GM12878 (cell line): ENCODE data around the gene PHLPP1. TPM values are rescaled to one million over a fixed set of nuclear protein-coding genes. Genes with fewer than 3 reads are reported as not detected.

Source experiments
- ATAC-seq: fragments of 200-7000 bp; cut with Tn5 transposase; 3 replicates; pipeline ENCODE4 v1.9.1; 2020; ENCODE audit warnings: mild to moderate bottlenecking, moderate library complexity
- BruUV-seq: library from RNA; stranded (reverse); fragments of 400-500 nt; replicated peaks from 2 replicates; lab custom pipeline; 2021; lab: Mats Ljungman, UMichigan
- CTCF ChIA-PET: fragments of 300-600 bp; sonication (Branson Sonifier 250); formaldehyde crosslinking; extraction: SDS; loops from one replicate; lab custom pipeline; 2021; ENCODE audit warnings: inconsistent platforms; lab: Yijun Ruan, JAX
- POLR2A ChIA-PET: fragments of 350-600 bp; formaldehyde crosslinking; extraction: SDS; loops from one replicate; lab custom pipeline; 2021; ENCODE audit warnings: inconsistent platforms; lab: Charles Lee
- RAD21 ChIA-PET: fragments of 300-600 bp; sonication (Branson Sonifier 250); formaldehyde crosslinking; loops from one replicate; lab custom pipeline; 2023; ENCODE audit warnings: antibody characterized with exemption; ENCODE audit not compliant: unreplicated experiment; lab: Charles Lee
- SMC1A ChIA-PET: fragments of 300-600 bp; sonication (Branson Sonifier 250); formaldehyde crosslinking; loops from one replicate; lab custom pipeline; 2023; ENCODE audit not compliant: unreplicated experiment, uncharacterized antibody; lab: Charles Lee
- DNase-seq: peaks from one replicate; pipeline ENCODE4 v3.0.0-alpha.2; 2011; ENCODE audit warnings: low read depth, low spot score
- FAIRE-seq: peaks from 3 replicates; lab custom pipeline; 2011; peaks lifted over from hg19 to GRCh38; lab: Jason Lieb, UNC
- H2AFZ ChIP-seq: 2 replicates; pipeline ENCODE4 v1.6.0; 2011; ENCODE audit warnings: low read depth, low read length, control low read depth; ENCODE audit not compliant: control insufficient read depth
- H3K27ac ChIP-seq: 2 replicates; pipeline ENCODE4 v1.5.1; 2011; ENCODE audit warnings: control low read depth; ENCODE audit not compliant: control insufficient read depth, insufficient read depth
- H3K27me3 ChIP-seq, 2 experiments: replicated peaks in 1 of 2; 2 replicates each; pipeline versions ENCODE4 v1.6.0 to v1.6.1; 2011; ENCODE audit warnings: low read length in 1 of 2; ENCODE audit not compliant: control insufficient read depth in 2 of 2, insufficient read depth in 2 of 2
- H3K36me3 ChIP-seq, 2 experiments: 2 replicates each; pipeline ENCODE4 v1.5.1; 2011; ENCODE audit warnings: low read length in 1 of 2; ENCODE audit not compliant: control insufficient read depth in 2 of 2, insufficient read depth in 2 of 2
- H3K4me1 ChIP-seq: 2 replicates; pipeline ENCODE4 v1.6.1; 2011; ENCODE audit warnings: mild to moderate bottlenecking, low read length, moderate library complexity, mixed read lengths; ENCODE audit not compliant: control insufficient read depth, insufficient read depth
- H3K4me2 ChIP-seq: 2 replicates; pipeline ENCODE4 v1.6.0; 2011; ENCODE audit warnings: control low read depth; ENCODE audit not compliant: control insufficient read depth, insufficient read depth
- H3K4me3 ChIP-seq: fragments of 200-600 bp; sonication (generic); 2 replicates; pipeline ENCODE4 v1.5.1; 2016
- H3K79me2 ChIP-seq: 2 replicates; pipeline ENCODE4 v1.6.0; 2011; ENCODE audit warnings: low read length; ENCODE audit not compliant: control insufficient read depth, insufficient read depth
- H3K9ac ChIP-seq: 2 replicates; pipeline ENCODE4 v1.8.0; 2011; ENCODE audit warnings: low read length, control low read depth, mixed read lengths; ENCODE audit not compliant: control insufficient read depth, insufficient read depth
- H3K9me3 ChIP-seq: replicated peaks from 3 replicates; pipeline ENCODE4 v1.5.1; 2011; ENCODE audit warnings: mild to moderate bottlenecking, low read length; ENCODE audit not compliant: control insufficient read depth, insufficient read depth
- H4K20me1 ChIP-seq: 2 replicates; pipeline ENCODE4 v1.6.0; 2011; ENCODE audit not compliant: control insufficient read depth, insufficient read depth
- BCL11A ChIP-seq: IDR thresholded peaks from 2 replicates; pipeline ENCODE4 v1.6.1; 2011; ENCODE audit warnings: low read depth, low read length
- CHD4 ChIP-seq: fragments of 200-600 bp; sonication (generic); IDR thresholded peaks from 2 replicates; pipeline ENCODE4 v1.6.1; 2016; ENCODE audit warnings: mild to moderate bottlenecking
- CREM ChIP-seq: IDR thresholded peaks from 2 replicates; pipeline ENCODE4 v1.6.1; 2014; ENCODE audit warnings: antibody characterized with exemption, low read depth
- EGR1 ChIP-seq, 2 experiments: IDR thresholded peaks; 1 replicate in 1 of 2; 2 replicates in 1 of 2; pipeline ENCODE4 v1.6.1; 2011 to 2012; ENCODE audit warnings: low read depth in 2 of 2, low read length in 2 of 2, borderline replicate concordance in 1 of 2, mild to moderate bottlenecking in 1 of 2, moderate library complexity in 1 of 2
- GABPA ChIP-seq: IDR thresholded peaks from 2 replicates; pipeline ENCODE4 v1.6.1; 2014; ENCODE audit warnings: antibody characterized with exemption, low read depth, mild to moderate bottlenecking, inconsistent platforms
- HDAC6 ChIP-seq: fragments of 200-600 bp; sonication (generic); IDR thresholded peaks from one replicate; pipeline ENCODE4 v1.8.0; 2017; ENCODE audit warnings: antibody characterized with exemption; ENCODE audit not compliant: unreplicated experiment
- MYB ChIP-seq: fragments of 150-350 bp; IDR thresholded peaks from 2 replicates; pipeline ENCODE4 v1.6.1; 2014; ENCODE audit warnings: mild to moderate bottlenecking, low read depth, low read length, borderline replicate concordance
- NFIC ChIP-seq: IDR thresholded peaks from 2 replicates; pipeline ENCODE4 v1.6.1; 2012; ENCODE audit warnings: low read depth, mild to moderate bottlenecking, inconsistent platforms, low read length, moderate library complexity
- RAD21 ChIP-seq: IDR thresholded peaks from 2 replicates; pipeline ENCODE4 v1.6.1; 2011; ENCODE audit warnings: mild to moderate bottlenecking, low read depth, low read length, moderate library complexity; ENCODE audit not compliant: insufficient read depth
- RCOR1 ChIP-seq: conservative IDR thresholded peaks from 2 replicates; pipeline ENCODE4 v1.6.1; 2012; ENCODE audit warnings: low read depth, low read length, improper control_type of control experiment
- RUNX3 ChIP-seq: IDR thresholded peaks from 2 replicates; pipeline ENCODE4 v1.6.1; 2012; ENCODE audit warnings: low read length, inconsistent platforms
- SREBF2 ChIP-seq: IDR thresholded peaks from 2 replicates; pipeline ENCODE4 v1.6.1; 2012; ENCODE audit warnings: mild to moderate bottlenecking, low read length
- STAT1 ChIP-seq: fragments of 450-650 bp; conservative IDR thresholded peaks from 2 replicates; pipeline ENCODE4 v1.6.1; 2014; ENCODE audit warnings: antibody characterized with exemption, mild to moderate bottlenecking
- STAT3 ChIP-seq: IDR thresholded peaks from 2 replicates; pipeline ENCODE4 v1.6.1; 2011; ENCODE audit warnings: low read depth, low read length, improper control_type of control experiment
- ZBED1 ChIP-seq: IDR thresholded peaks from 2 replicates; pipeline ENCODE4 v1.6.1; 2016; ENCODE audit warnings: borderline replicate concordance
- ZNF24 ChIP-seq: fragments of 450-650 bp; IDR thresholded peaks from 2 replicates; pipeline ENCODE4 v1.6.1; 2017; ENCODE audit warnings: antibody characterized with exemption, mild to moderate bottlenecking
- WGBS: methylation state at CpG from one replicate; pipeline ENCODE4 v1.1.6; 2016; ENCODE audit warnings: low lambda C conversion rate; ENCODE audit not compliant: insufficient replicate concordance, insufficient coverage; ENCODE audit errors: missing lambda C conversion rate; 5-methylcytosine and 5-hydroxymethylcytosine counted together
- in situ Hi-C: fragments of 300-500 bp; cut with MboI; formaldehyde crosslinking; loops from 9 replicates; pipeline ENCODE4 v1.14.3; 2018; ENCODE audit warnings: mixed read lengths
- intact Hi-C: fragments of 100-400 bp; cut with micrococcal nuclease; formaldehyde crosslinking; loops from one replicate; pipeline ENCODE4 v1.14.2; 2022; ENCODE audit not compliant: unreplicated experiment
- polyA plus RNA-seq, 11 experiments: library from polyadenylated mRNA; depleted of rRNA in 4 of 11; unstranded in 6 of 11; stranded (reverse) in 5 of 11; fragments of >200 nt; fragmentation: Nextera tagmentation in 4 of 11; fragmentation: Illumina TruSeq in 1 of 11; extraction: Ambion mirVana in 4 of 11; extraction: Trizol in 1 of 11; gene quantifications; 1 replicate in 1 of 11; 2 replicates in 10 of 11; pipeline versions ENCODE4 v1.2.1 to v1.2.3, GENCODE V29; 2011 to 2016; ENCODE audit warnings: inconsistent platforms in 2 of 11, missing spikeins in 2 of 11, low read depth in 1 of 11
- total RNA-seq, 4 experiments: library from RNA; depleted of rRNA in 3 of 4; stranded (reverse); fragments of >200 nt in 3 of 4; fragmentation: Illumina TruSeq in 1 of 4; extraction: Trizol in 1 of 4; gene quantifications; 2 replicates each; pipeline versions ENCODE4 v1.2.1 to v1.2.3, GENCODE V29; 2013 to 2021
- TF ChIP-seq, protein P1 (sequence below): fragments of 450-650 bp; IDR thresholded peaks from 2 replicates; pipeline ENCODE4 v1.6.1; 2016; ENCODE audit warnings: mild to moderate bottlenecking
- TF ChIP-seq, protein P2 (sequence below): IDR thresholded peaks from 2 replicates; pipeline ENCODE4 v1.6.1; 2012; ENCODE audit warnings: low read length, inconsistent platforms
- TF ChIP-seq, protein P3 (sequence below): fragments of 450-650 bp; formaldehyde crosslinking; IDR thresholded peaks from 2 replicates; pipeline ENCODE4 v1.5.0; 2022; ENCODE audit warnings: mild to moderate bottlenecking, missing genetic modification characterization

PHLPP1 gene
- total and polyA plus RNA-seq, 10 of the 15 experiments (the other 5 are each of a cell fraction or from before 2014, with no cell fraction given) = 0.42 to 7.0 (median 1.9) TPM

DNA sequence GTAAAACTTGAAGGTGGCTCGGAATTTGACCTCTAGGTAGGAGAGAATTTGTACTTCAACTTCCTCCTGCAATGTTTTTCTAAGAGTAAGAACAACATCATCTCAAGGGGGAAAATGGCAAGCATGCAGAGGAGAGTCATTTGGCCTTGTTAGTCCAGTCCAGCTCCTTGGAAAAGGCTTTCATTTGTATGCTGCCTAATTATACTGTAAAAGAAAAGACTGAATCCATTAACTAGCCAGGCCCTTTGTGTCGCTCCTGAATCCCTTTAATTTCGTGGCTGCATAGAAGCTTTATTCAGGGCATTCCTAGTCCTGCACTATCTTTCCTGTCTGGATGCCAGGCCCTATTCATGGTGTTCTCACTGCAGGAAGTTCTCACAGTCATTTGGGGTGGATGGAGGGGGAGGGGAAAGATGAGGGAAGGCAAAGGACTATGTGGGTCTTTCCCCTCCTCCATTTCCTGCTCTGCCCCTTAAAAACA, 36.0 kb downstream of the PHLPP1 start (continued):
- TF ChIP-seq STAT1 (no peak), STAT3 (no peak), EGR1 (IDR thresholded peaks at IDR 0.05; ENCODE audit: borderline replicate concordance in 1 of 2, low read depth in 2 of 2, low read length in 2 of 2) (no peak)
- TF ChIP-seq, protein P1, sequence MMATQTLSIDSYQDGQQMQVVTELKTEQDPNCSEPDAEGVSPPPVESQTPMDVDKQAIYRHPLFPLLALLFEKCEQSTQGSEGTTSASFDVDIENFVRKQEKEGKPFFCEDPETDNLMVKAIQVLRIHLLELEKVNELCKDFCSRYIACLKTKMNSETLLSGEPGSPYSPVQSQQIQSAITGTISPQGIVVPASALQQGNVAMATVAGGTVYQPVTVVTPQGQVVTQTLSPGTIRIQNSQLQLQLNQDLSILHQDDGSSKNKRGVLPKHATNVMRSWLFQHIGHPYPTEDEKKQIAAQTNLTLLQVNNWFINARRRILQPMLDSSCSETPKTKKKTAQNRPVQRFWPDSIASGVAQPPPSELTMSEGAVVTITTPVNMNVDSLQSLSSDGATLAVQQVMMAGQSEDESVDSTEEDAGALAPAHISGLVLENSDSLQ = no peak

DNA sequence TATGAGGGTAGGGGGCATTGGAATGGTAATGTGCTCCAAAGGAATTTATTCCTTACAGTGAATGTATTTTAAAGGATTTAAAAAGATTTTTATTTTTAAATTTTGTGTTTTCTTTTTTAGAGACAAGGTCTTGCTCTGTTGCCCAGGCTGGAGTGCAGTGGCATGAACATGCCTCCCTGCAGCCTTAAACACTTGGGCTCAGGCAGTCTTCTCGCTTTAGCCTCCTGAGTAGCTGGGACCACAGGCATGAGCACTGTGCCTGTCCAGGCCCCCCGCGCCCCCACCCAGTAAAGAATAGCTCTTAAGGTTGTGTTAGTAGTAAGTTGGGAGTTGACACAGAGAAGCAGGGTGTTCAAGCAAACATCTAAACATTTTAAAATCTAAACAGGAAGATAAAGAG, 36.6 kb downstream of the PHLPP1 start:
- TF ChIP-seq ZNF24 = no peak
- TF ChIP-seq CREM = no peak
- TF ChIP-seq BCL11A = no peak
- no peak for TF ChIP-seq RAD21
- TF ChIP-seq MYB = no peak
- TF ChIP-seq HDAC6 = no peak
- no peak for TF ChIP-seq SREBF2
- no peak for TF ChIP-seq RUNX3
- TF ChIP-seq, protein P2, sequence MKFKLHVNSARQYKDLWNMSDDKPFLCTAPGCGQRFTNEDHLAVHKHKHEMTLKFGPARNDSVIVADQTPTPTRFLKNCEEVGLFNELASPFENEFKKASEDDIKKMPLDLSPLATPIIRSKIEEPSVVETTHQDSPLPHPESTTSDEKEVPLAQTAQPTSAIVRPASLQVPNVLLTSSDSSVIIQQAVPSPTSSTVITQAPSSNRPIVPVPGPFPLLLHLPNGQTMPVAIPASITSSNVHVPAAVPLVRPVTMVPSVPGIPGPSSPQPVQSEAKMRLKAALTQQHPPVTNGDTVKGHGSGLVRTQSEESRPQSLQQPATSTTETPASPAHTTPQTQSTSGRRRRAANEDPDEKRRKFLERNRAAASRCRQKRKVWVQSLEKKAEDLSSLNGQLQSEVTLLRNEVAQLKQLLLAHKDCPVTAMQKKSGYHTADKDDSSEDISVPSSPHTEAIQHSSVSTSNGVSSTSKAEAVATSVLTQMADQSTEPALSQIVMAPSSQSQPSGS = no peak
- no peak for TF ChIP-seq NFIC
- TF ChIP-seq GABPA = no peak
- TF ChIP-seq ZBED1 = no peak
- TF ChIP-seq, protein P3, sequence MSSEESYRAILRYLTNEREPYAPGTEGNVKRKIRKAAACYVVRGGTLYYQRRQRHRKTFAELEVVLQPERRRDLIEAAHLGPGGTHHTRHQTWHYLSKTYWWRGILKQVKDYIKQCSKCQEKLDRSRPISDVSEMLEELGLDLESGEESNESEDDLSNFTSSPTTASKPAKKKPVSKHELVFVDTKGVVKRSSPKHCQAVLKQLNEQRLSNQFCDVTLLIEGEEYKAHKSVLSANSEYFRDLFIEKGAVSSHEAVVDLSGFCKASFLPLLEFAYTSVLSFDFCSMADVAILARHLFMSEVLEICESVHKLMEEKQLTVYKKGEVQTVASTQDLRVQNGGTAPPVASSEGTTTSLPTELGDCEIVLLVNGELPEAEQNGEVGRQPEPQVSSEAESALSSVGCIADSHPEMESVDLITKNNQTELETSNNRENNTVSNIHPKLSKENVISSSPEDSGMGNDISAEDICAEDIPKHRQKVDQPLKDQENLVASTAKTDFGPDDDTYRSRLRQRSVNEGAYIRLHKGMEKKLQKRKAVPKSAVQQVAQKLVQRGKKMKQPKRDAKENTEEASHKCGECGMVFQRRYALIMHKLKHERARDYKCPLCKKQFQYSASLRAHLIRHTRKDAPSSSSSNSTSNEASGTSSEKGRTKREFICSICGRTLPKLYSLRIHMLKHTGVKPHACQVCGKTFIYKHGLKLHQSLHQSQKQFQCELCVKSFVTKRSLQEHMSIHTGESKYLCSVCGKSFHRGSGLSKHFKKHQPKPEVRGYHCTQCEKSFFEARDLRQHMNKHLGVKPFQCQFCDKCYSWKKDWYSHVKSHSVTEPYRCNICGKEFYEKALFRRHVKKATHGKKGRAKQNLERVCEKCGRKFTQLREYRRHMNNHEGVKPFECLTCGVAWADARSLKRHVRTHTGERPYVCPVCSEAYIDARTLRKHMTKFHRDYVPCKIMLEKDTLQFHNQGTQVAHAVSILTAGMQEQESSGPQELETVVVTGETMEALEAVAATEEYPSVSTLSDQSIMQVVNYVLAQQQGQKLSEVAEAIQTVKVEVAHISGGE (CRISPR knock-in tag) = no peak
- TF ChIP-seq RCOR1 = no peak
- no peak for TF ChIP-seq CHD4
- no peaks in the 10 kb centered on the region; the same call in 1 of the 2 replicates for H3K79me2 ChIP-seq
- no peak for FAIRE-seq
- H3K4me2 ChIP-seq = no peak overlapping the region
- CTCF ChIA-PET = no interaction called here
- no peaks in the 10 kb centered on the region; the same call in 1 of the 2 replicates for H3K4me1 ChIP-seq
- POLR2A ChIA-PET = no interaction called here
- H3K4me3 ChIP-seq = no peak overlapping the region
- no peaks in the 10 kb centered on the region for H4K20me1 ChIP-seq
- H3K36me3 ChIP-seq = no peaks in the 10 kb centered on the region
- H3K27ac ChIP-seq = no peak overlapping the region
- DNase-seq = no peak
- RAD21 ChIA-PET = no interaction called here
- H3K9ac ChIP-seq = no peak overlapping the region
- SMC1A ChIA-PET = interaction anchor here (1.1 to 1.3 kb wide), 2 partner anchors 10 to 15 kb away, joined by 3 to 5 read pairs; no protein-coding TSS in a partner anchor
- H2AFZ ChIP-seq = no peak overlapping the region
- no peak for ATAC-seq
- BruUV-seq = no TSS peak
- no peaks in the 10 kb centered on the region for H3K27me3 ChIP-seq
- in situ Hi-C loops (no loop called here), intact Hi-C loops (no loop called here)
- no peaks in the 10 kb centered on the region for H3K9me3 ChIP-seq
- WGBS = 75% methylated on average over 3 of the region's 3 CpGs
